ENCODE data around the gene UNC119B.

Gene UNC119B

DNA sequence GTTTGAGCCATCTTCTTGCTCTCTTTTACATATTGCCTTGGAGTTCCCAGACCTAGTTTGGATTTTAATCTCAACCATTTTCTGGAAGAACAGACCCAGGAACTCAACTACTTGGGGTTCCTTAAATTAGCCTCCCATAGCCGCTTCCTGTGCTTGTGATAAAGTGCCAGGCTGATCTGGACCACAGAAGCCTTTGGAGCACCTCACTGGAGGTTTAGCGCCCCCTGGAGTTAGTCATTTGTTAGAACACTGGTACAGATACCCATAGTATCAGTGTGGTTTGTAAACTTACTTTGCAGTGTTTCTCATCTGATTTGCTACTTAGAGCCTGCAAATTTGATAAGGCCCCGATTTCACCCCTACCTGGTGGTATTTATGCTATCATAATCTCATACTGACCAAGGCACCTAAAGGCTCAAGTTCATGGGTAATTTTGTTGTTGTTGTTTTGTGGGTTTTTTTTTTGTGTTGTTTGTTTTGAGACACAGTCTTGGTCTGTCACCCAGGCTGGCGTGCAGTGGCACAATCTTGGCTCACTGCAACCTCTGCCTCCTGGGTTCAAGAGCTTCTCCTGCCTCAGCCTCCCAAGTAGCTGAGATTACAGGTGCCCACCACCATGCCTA lies 3.7 kb downstream of the UNC119B start:
- peak; percentile 72 for TF ChIP-seq RAD21 (IDR thresholded peaks at IDR 0.05; ENCODE audit: low read depth)
- TF ChIP-seq YY1 (IDR thresholded peaks at IDR 0.05; ENCODE audit: low read depth): no peak

DNA sequence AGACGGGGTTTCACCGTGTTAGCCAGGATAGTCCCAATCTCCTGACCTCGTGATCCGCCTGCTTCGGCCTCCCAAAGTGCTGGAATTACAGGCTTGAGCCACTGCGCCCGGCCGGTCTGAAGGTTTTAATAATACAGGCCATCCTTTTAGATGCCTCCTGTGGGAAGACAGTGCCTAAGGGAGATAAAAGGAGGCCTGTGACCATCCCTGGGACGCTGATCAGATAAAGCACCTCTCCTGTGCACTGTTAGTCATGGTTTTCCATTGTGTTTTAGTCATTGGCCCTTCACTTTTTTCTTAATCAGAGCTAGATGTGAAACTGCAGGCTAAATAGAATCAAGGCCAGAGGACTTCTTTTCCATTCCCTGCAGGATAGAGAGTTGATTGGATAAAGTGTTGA lies 7.8 kb downstream of the UNC119B start:
- no peak for TF ChIP-seq TAF1 (IDR thresholded peaks at IDR 0.05; ENCODE audit: low read depth)
- no peak for TF ChIP-seq NFIC (IDR thresholded peaks at IDR 0.05)
- TF ChIP-seq EP300 (IDR thresholded peaks at IDR 0.05; ENCODE audit: borderline replicate concordance): no peak
- no peak for TF ChIP-seq CEBPB (IDR thresholded peaks at IDR 0.05)
- TF ChIP-seq, protein P1, sequence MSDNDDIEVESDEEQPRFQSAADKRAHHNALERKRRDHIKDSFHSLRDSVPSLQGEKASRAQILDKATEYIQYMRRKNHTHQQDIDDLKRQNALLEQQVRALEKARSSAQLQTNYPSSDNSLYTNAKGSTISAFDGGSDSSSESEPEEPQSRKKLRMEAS (IDR thresholded peaks at IDR 0.05): no peak
- TF ChIP-seq RAD21 (IDR thresholded peaks at IDR 0.05; ENCODE audit: low read depth): no peak
- TF ChIP-seq ZBTB7A (IDR thresholded peaks at IDR 0.05; ENCODE audit: low read depth): no peak
- TF ChIP-seq CREB1 (IDR thresholded peaks at IDR 0.05; ENCODE audit: low read depth): no peak
- TF ChIP-seq EGR1 (IDR thresholded peaks at IDR 0.05): no peak
- TF ChIP-seq TCF12 (IDR thresholded peaks at IDR 0.05; ENCODE audit: low read depth): no peak
- no peak for TF ChIP-seq YY1 (IDR thresholded peaks at IDR 0.05; ENCODE audit: low read depth)
- TF ChIP-seq FOXM1 (IDR thresholded peaks at IDR 0.05; ENCODE audit: borderline replicate concordance, low read depth): no peak

DNA sequence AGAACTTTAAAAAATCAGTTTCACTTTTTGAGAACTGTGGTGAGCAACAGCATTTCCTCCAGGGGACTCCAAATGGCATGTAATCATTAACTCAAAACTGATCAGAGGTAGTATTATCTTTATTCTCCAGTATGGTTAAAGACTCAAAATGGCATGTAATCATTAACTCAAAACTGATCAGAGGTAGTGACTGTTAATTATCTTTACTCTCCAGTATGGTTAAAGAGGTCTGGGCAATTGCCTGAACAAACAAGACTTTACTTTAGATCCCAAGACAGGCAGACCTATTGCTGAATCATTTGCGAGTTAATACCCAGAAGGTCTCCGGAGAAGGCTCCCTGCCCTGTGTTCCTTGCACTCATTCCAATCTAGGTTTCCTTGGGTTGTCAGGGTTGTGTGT lies 8.8 kb downstream of the UNC119B start:
- TF ChIP-seq, protein P1 (IDR thresholded peaks at IDR 0.05): no peak
- TF ChIP-seq FOXM1 (IDR thresholded peaks at IDR 0.05; ENCODE audit: borderline replicate concordance, low read depth) (no peak), TCF12 (IDR thresholded peaks at IDR 0.05; ENCODE audit: low read depth) (no peak), TEAD4 (IDR thresholded peaks at IDR 0.05) (no peak), NFIC (IDR thresholded peaks at IDR 0.05) (no peak), ZBTB7A (IDR thresholded peaks at IDR 0.05; ENCODE audit: low read depth) (no peak), EGR1 (IDR thresholded peaks at IDR 0.05) (no peak), CEBPB (IDR thresholded peaks at IDR 0.05) (no peak), YY1 (IDR thresholded peaks at IDR 0.05; ENCODE audit: low read depth) (no peak), TAF1 (IDR thresholded peaks at IDR 0.05; ENCODE audit: low read depth) (no peak), RAD21 (IDR thresholded peaks at IDR 0.05; ENCODE audit: low read depth) (no peak), CREB1 (IDR thresholded peaks at IDR 0.05; ENCODE audit: low read depth) (no peak), EP300 (IDR thresholded peaks at IDR 0.05; ENCODE audit: borderline replicate concordance) (no peak)
- TF ChIP-seq, protein P2, sequence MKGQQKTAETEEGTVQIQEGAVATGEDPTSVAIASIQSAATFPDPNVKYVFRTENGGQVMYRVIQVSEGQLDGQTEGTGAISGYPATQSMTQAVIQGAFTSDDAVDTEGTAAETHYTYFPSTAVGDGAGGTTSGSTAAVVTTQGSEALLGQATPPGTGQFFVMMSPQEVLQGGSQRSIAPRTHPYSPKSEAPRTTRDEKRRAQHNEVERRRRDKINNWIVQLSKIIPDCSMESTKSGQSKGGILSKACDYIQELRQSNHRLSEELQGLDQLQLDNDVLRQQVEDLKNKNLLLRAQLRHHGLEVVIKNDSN (IDR thresholded peaks at IDR 0.05): no peak
- TF ChIP-seq, protein P3, sequence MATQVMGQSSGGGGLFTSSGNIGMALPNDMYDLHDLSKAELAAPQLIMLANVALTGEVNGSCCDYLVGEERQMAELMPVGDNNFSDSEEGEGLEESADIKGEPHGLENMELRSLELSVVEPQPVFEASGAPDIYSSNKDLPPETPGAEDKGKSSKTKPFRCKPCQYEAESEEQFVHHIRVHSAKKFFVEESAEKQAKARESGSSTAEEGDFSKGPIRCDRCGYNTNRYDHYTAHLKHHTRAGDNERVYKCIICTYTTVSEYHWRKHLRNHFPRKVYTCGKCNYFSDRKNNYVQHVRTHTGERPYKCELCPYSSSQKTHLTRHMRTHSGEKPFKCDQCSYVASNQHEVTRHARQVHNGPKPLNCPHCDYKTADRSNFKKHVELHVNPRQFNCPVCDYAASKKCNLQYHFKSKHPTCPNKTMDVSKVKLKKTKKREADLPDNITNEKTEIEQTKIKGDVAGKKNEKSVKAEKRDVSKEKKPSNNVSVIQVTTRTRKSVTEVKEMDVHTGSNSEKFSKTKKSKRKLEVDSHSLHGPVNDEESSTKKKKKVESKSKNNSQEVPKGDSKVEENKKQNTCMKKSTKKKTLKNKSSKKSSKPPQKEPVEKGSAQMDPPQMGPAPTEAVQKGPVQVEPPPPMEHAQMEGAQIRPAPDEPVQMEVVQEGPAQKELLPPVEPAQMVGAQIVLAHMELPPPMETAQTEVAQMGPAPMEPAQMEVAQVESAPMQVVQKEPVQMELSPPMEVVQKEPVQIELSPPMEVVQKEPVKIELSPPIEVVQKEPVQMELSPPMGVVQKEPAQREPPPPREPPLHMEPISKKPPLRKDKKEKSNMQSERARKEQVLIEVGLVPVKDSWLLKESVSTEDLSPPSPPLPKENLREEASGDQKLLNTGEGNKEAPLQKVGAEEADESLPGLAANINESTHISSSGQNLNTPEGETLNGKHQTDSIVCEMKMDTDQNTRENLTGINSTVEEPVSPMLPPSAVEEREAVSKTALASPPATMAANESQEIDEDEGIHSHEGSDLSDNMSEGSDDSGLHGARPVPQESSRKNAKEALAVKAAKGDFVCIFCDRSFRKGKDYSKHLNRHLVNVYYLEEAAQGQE (IDR thresholded peaks at IDR 0.05; ENCODE audit: low read depth): no peak

DNA sequence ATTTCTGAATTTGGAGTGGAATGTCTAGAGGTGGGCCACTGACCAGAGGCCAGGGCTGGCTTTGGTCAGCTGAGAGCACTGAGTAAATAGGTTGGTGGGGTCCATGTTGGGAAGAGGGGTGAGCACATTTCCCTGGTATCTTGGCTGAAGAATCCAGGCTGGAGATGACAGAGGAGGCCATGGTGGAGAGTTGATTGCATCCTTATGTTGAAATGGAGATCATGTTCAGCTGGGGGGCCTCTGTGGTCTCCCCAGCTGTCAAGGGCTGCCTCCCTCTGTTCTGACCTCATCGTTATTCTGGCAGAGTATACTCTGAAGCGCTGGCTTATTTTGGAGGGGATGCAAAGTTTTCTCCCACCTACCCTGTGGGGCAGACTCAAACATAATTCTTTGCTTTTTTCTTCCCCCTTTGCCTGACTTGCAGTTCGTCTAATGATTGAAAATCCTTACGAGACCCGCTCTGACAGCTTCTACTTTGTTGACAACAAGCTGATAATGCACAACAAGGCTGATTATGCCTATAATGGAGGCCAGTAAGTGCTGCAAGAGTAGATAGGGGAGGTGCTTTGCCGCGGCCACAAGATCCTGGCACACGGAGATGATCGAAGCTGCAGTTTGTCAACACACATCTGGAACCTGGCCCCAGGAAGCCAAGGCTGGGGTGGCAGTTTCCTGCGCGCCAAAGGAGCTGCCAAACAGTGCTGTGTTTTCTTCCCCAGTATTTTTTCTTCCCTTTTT lies 9.4 kb downstream of the UNC119B start:
- TF ChIP-seq, protein P2 (IDR thresholded peaks at IDR 0.05): no peak
- TF ChIP-seq RAD21 (IDR thresholded peaks at IDR 0.05; ENCODE audit: low read depth) (no peak), CREB1 (IDR thresholded peaks at IDR 0.05; ENCODE audit: low read depth) (no peak), NFIC (IDR thresholded peaks at IDR 0.05) (no peak), EGR1 (IDR thresholded peaks at IDR 0.05) (no peak), TCF12 (IDR thresholded peaks at IDR 0.05; ENCODE audit: low read depth) (no peak), EP300 (IDR thresholded peaks at IDR 0.05; ENCODE audit: borderline replicate concordance) (no peak)
- TF ChIP-seq, protein P3 (IDR thresholded peaks at IDR 0.05; ENCODE audit: low read depth): no peak

DNA sequence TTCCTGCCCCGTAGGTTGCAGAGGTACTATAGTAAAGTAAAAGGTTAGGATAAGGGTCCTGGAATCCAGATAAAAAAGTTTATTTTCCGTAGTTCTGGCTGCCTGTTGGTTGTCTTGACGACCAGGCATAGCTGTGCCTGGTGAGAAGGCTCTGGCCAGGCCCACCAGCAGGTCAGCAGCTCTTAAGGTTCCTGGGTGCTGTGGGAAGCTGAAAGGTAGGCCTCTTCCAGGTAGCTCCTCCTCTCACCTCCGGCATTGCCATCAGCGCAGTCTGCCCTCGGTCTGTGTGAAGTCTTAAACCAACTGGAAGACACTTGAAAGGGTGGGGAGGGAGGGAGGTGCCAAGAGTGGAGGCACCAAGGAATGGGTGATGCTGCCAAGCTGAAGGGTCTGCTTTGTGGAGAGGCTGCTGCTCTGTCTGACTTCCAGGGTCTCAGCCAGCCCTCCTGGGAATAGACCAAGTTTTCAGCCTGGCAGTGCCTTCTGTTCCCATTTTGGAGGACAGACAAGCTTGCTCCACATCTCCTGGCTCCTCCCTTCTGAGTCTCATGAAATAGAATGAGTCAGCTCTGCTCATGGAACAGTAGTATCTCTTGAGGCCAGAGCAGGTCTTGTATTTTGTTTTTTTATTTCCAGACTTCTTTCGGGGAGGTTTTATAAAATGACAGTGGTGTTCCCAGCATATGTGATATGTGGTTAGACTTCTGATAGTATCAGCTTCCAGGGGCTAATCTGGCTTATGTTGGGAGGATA lies 10.2 kb downstream of the UNC119B start:
- TF ChIP-seq, protein P2 (IDR thresholded peaks at IDR 0.05): no peak
- TF ChIP-seq, protein P3 (IDR thresholded peaks at IDR 0.05; ENCODE audit: low read depth): no peak
- TF ChIP-seq TEAD4 (IDR thresholded peaks at IDR 0.05): no peak
- TF ChIP-seq EP300 (IDR thresholded peaks at IDR 0.05; ENCODE audit: borderline replicate concordance): no peak
- TF ChIP-seq YY1 (IDR thresholded peaks at IDR 0.05; ENCODE audit: low read depth): no peak
